GM23338 (cell line): ENCODE measurements around the gene RAET1G. TPM values are rescaled to one million over a fixed set of nuclear protein-coding genes. Genes with fewer than 3 reads are reported as not detected.

ENCODE experiments used
- ATAC-seq: fragments of 200-7000 bp; cut with Tn5 transposase; 3 replicates; pipeline ENCODE4 v1.9.1; 2020
- DNase-seq: peaks from one replicate; pipeline ENCODE4 v3.0.0-alpha.2; 2015; ENCODE audit warnings: low spot score
- H2AFZ ChIP-seq: fragments of 200-600 bp; sonication (generic); 2 replicates; pipeline ENCODE4 v1.8.0; 2016; ENCODE audit warnings: antibody characterized with exemption, mild to moderate bottlenecking, moderate library complexity
- H3F3A ChIP-seq: fragments of 200-600 bp; sonication (generic); replicated peaks from 2 replicates; pipeline ENCODE4 v1.8.0; 2017; ENCODE audit warnings: antibody characterized with exemption, mixed run types, low read depth
- H3K27ac ChIP-seq: fragments of 200-600 bp; sonication (generic); 2 replicates; pipeline ENCODE4 v1.6.1; 2016; ENCODE audit warnings: low read depth
- H3K27me3 ChIP-seq: fragments of 200-600 bp; sonication (generic); 2 replicates; pipeline ENCODE4 v1.8.0; 2016; ENCODE audit warnings: mild to moderate bottlenecking, mixed run types, moderate library complexity; ENCODE audit not compliant: insufficient read depth
- H3K36me3 ChIP-seq: fragments of 200-600 bp; sonication (generic); 2 replicates; pipeline ENCODE4 v1.8.0; 2016; ENCODE audit warnings: mild to moderate bottlenecking; ENCODE audit not compliant: insufficient read depth
- H3K4me1 ChIP-seq: fragments of 200-600 bp; sonication (generic); 2 replicates; pipeline ENCODE4 v1.8.0; 2016; ENCODE audit warnings: mild to moderate bottlenecking, moderate library complexity; ENCODE audit not compliant: insufficient read depth
- H3K4me2 ChIP-seq: fragments of 200-600 bp; sonication (generic); 2 replicates; pipeline ENCODE4 v1.7.1; 2017; ENCODE audit warnings: mixed run types
- H3K4me3 ChIP-seq: fragments of 200-600 bp; sonication (generic); 2 replicates; pipeline ENCODE4 v1.6.1; 2016; ENCODE audit warnings: mixed run types
- H3K79me2 ChIP-seq: fragments of 200-600 bp; sonication (generic); replicated peaks from 2 replicates; pipeline ENCODE4 v1.8.0; 2017; ENCODE audit warnings: mild to moderate bottlenecking; ENCODE audit not compliant: insufficient read depth
- H3K9me2 ChIP-seq: fragments of 200-600 bp; sonication (generic); 2 replicates; pipeline ENCODE4 v1.8.0; 2017; ENCODE audit not compliant: insufficient read depth
- H4K20me1 ChIP-seq: fragments of 200-600 bp; sonication (generic); replicated peaks from 2 replicates; pipeline ENCODE4 v1.8.0; 2017; ENCODE audit warnings: mild to moderate bottlenecking; ENCODE audit not compliant: insufficient read depth
- H3K27ac Mint-ChIP-seq: 2 replicates; pipeline ENCODE4 v1.8.0; 2020; ENCODE audit warnings: inconsistent platforms, mild to moderate bottlenecking, moderate library complexity, mixed read lengths
- H3K27me3 Mint-ChIP-seq: 3 replicates; pipeline ENCODE4 v1.8.0; 2022; ENCODE audit warnings: low read depth, mild to moderate bottlenecking, moderate library complexity, mixed read lengths, inconsistent platforms; ENCODE audit not compliant: insufficient read depth, poor library complexity
- H3K36me3 Mint-ChIP-seq: 3 replicates; pipeline ENCODE4 v1.8.0; 2021; ENCODE audit warnings: low read depth, mild to moderate bottlenecking, inconsistent platforms, moderate library complexity, mixed read lengths
- H3K4me1 Mint-ChIP-seq: 3 replicates; pipeline ENCODE4 v1.8.0; 2020; ENCODE audit warnings: mild to moderate bottlenecking, inconsistent platforms, mixed read lengths
- H3K4me3 Mint-ChIP-seq: 3 replicates; pipeline ENCODE4 v1.8.0; 2021; ENCODE audit warnings: moderate library complexity, mild to moderate bottlenecking, inconsistent platforms, mixed read lengths
- H3K9me3 Mint-ChIP-seq: 3 replicates; pipeline ENCODE4 v1.8.0; 2020; ENCODE audit warnings: moderate library complexity, mild to moderate bottlenecking, inconsistent platforms, mixed read lengths
- EZH2 ChIP-seq: fragments of 200-600 bp; sonication (generic); IDR thresholded peaks from one replicate; pipeline ENCODE4 v1.8.0; 2017; ENCODE audit warnings: antibody characterized with exemption, mild to moderate bottlenecking, low read depth; ENCODE audit not compliant: unreplicated experiment
- NANOG ChIP-seq: IDR thresholded peaks from 2 replicates; pipeline ENCODE4 v1.6.1; 2016; ENCODE audit warnings: antibody characterized with exemption, borderline replicate concordance
- STAT1 ChIP-seq: IDR thresholded peaks from one replicate; pipeline ENCODE4 v1.6.1; 2016; ENCODE audit warnings: antibody characterized with exemption; ENCODE audit not compliant: unreplicated experiment
- ZNF331 ChIP-seq: fragments of 250-450 bp; sonication (Bioruptor Pico); IDR thresholded peaks from 2 replicates; pipeline ENCODE4 v1.5.0; 2020; ENCODE audit warnings: low read depth, mild to moderate bottlenecking, moderate library complexity
- polyA plus RNA-seq: library from polyadenylated mRNA; unstranded; fragments of >200 nt; fragmentation: Nextera tagmentation; extraction: Ambion mirVana; gene quantifications from 2 replicates; pipeline ENCODE4 v1.2.1, GENCODE V29; 2016
- total RNA-seq: library from RNA; depleted of rRNA; stranded (reverse); fragments of >200 nt; shearing (Covaris generic); gene quantifications from 2 replicates; pipeline ENCODE4 v1.2.3, GENCODE V29; 2014
- TF ChIP-seq, protein P1 (sequence below): IDR thresholded peaks from 2 replicates; pipeline ENCODE4 v1.6.1; 2016; ENCODE audit warnings: antibody characterized with exemption
- TF ChIP-seq, protein P2 (sequence below): IDR thresholded peaks from one replicate; pipeline ENCODE4 v1.6.1; 2018; ENCODE audit warnings: antibody characterized with exemption; ENCODE audit not compliant: unreplicated experiment
- TF ChIP-seq, protein P3 (sequence below): fragments of 250-450 bp; sonication (Bioruptor Pico); IDR thresholded peaks from 2 replicates; pipeline ENCODE4 v1.5.0; 2020; ENCODE audit warnings: mild to moderate bottlenecking, moderate library complexity

Gene RAET1G
- total and polyA plus RNA-seq, 2 experiments from 2014 or later, result not detected

DNA sequence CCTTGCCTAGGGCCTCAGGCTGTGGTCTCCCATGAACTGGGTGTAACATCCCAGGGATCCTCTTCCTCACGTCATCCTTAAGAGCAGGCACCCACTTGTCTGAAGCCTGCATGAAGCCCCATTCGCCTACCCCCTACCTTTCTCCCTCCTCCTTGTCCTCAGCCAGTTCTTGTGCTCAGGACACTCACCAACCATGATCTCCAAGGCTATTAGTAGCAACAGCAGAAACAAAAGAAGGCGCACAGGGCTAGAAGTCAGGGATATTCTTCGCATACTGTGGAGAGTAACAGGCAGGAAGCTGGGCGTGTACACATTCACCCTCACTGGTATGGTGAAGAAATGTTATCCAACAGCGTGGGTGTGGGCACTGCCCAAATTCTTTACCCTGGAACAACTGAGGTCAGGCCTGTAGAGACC lies 32.3 kb downstream of the RAET1G start:
- H3K4me2 ChIP-seq, result no peak overlapping the region

More for the DNA sequence above, 32.3 kb downstream of the RAET1G start:
- ATAC-seq (no peak), DNase-seq (no peak)
- Histone ChIP-seq H3K4me3 (no peak overlapping the region), H4K20me1 (no peaks in the 10 kb centered on the region; the same call in 1 of the 2 replicates), H3K9me2 (0 out of 2 replicates have a peak, but pooled peaks cover 3% of the 10 kb centered on the region), H3K36me3 (no peaks in the 10 kb centered on the region), H3K4me1 (no peaks in the 10 kb centered on the region; the same call in 1 of the 2 replicates), H3K27me3 (no peaks in the 10 kb centered on the region), H3K79me2 (no peaks in the 10 kb centered on the region), H3K27ac (no peak overlapping the region), H3F3A (no peaks in the 10 kb centered on the region), H2AFZ (peak overlapping the region; percentile 5; the same call in 1 of the 2 replicates)
- Mint-ChIP-seq H3K36me3 (no peaks in the 10 kb centered on the region), H3K27me3 (peaks cover 2% of the 10 kb centered on the region), H3K4me3 (no peak overlapping the region), H3K9me3 (no peaks in the 10 kb centered on the region), H3K27ac (no peak overlapping the region), H3K4me1 (peaks cover 8% of the 10 kb centered on the region; the same call in 2 of the 3 replicates)
- TF ChIP-seq, protein P1, sequence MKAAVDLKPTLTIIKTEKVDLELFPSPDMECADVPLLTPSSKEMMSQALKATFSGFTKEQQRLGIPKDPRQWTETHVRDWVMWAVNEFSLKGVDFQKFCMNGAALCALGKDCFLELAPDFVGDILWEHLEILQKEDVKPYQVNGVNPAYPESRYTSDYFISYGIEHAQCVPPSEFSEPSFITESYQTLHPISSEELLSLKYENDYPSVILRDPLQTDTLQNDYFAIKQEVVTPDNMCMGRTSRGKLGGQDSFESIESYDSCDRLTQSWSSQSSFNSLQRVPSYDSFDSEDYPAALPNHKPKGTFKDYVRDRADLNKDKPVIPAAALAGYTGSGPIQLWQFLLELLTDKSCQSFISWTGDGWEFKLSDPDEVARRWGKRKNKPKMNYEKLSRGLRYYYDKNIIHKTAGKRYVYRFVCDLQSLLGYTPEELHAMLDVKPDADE, result no peak
- TF ChIP-seq EZH2 (no peak), ZNF331 (no peak), NANOG (no peak), STAT1 (no peak)
- TF ChIP-seq, protein P2, sequence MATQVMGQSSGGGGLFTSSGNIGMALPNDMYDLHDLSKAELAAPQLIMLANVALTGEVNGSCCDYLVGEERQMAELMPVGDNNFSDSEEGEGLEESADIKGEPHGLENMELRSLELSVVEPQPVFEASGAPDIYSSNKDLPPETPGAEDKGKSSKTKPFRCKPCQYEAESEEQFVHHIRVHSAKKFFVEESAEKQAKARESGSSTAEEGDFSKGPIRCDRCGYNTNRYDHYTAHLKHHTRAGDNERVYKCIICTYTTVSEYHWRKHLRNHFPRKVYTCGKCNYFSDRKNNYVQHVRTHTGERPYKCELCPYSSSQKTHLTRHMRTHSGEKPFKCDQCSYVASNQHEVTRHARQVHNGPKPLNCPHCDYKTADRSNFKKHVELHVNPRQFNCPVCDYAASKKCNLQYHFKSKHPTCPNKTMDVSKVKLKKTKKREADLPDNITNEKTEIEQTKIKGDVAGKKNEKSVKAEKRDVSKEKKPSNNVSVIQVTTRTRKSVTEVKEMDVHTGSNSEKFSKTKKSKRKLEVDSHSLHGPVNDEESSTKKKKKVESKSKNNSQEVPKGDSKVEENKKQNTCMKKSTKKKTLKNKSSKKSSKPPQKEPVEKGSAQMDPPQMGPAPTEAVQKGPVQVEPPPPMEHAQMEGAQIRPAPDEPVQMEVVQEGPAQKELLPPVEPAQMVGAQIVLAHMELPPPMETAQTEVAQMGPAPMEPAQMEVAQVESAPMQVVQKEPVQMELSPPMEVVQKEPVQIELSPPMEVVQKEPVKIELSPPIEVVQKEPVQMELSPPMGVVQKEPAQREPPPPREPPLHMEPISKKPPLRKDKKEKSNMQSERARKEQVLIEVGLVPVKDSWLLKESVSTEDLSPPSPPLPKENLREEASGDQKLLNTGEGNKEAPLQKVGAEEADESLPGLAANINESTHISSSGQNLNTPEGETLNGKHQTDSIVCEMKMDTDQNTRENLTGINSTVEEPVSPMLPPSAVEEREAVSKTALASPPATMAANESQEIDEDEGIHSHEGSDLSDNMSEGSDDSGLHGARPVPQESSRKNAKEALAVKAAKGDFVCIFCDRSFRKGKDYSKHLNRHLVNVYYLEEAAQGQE, result no peak
- TF ChIP-seq, protein P3, sequence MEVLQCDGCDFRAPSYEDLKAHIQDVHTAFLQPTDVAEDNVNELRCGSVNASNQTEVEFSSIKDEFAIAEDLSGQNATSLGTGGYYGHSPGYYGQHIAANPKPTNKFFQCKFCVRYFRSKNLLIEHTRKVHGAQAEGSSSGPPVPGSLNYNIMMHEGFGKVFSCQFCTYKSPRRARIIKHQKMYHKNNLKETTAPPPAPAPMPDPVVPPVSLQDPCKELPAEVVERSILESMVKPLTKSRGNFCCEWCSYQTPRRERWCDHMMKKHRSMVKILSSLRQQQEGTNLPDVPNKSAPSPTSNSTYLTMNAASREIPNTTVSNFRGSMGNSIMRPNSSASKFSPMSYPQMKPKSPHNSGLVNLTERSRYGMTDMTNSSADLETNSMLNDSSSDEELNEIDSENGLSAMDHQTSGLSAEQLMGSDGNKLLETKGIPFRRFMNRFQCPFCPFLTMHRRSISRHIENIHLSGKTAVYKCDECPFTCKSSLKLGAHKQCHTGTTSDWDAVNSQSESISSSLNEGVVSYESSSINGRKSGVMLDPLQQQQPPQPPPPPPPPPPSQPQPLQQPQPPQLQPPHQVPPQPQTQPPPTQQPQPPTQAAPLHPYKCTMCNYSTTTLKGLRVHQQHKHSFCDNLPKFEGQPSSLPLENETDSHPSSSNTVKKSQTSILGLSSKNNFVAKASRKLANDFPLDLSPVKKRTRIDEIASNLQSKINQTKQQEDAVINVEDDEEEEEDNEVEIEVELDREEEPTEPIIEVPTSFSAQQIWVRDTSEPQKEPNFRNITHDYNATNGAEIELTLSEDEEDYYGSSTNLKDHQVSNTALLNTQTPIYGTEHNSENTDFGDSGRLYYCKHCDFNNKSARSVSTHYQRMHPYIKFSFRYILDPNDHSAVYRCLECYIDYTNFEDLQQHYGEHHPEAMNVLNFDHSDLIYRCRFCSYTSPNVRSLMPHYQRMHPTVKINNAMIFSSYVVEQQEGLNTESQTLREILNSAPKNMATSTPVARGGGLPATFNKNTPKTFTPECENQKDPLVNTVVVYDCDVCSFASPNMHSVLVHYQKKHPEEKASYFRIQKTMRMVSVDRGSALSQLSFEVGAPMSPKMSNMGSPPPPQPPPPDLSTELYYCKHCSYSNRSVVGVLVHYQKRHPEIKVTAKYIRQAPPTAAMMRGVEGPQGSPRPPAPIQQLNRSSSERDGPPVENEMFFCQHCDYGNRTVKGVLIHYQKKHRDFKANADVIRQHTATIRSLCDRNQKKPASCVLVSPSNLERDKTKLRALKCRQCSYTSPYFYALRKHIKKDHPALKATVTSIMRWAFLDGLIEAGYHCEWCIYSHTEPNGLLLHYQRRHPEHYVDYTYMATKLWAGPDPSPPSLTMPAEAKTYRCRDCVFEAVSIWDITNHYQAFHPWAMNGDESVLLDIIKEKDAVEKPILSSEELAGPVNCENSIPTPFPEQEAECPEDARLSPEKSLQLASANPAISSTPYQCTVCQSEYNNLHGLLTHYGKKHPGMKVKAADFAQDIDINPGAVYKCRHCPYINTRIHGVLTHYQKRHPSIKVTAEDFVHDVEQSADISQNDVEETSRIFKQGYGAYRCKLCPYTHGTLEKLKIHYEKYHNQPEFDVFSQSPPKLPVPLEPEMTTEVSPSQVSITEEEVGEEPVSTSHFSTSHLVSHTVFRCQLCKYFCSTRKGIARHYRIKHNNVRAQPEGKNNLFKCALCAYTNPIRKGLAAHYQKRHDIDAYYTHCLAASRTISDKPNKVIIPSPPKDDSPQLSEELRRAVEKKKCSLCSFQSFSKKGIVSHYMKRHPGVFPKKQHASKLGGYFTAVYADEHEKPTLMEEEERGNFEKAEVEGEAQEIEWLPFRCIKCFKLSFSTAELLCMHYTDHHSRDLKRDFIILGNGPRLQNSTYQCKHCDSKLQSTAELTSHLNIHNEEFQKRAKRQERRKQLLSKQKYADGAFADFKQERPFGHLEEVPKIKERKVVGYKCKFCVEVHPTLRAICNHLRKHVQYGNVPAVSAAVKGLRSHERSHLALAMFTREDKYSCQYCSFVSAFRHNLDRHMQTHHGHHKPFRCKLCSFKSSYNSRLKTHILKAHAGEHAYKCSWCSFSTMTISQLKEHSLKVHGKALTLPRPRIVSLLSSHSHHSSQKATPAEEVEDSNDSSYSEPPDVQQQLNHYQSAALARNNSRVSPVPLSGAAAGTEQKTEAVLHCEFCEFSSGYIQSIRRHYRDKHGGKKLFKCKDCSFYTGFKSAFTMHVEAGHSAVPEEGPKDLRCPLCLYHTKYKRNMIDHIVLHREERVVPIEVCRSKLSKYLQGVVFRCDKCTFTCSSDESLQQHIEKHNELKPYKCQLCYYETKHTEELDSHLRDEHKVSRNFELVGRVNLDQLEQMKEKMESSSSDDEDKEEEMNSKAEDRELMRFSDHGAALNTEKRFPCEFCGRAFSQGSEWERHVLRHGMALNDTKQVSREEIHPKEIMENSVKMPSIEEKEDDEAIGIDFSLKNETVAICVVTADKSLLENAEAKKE (CRISPR knock-in tag), result no peak
